ENCODE results near the gene GALNTL6.

The GALNTL6 gene

DNA sequence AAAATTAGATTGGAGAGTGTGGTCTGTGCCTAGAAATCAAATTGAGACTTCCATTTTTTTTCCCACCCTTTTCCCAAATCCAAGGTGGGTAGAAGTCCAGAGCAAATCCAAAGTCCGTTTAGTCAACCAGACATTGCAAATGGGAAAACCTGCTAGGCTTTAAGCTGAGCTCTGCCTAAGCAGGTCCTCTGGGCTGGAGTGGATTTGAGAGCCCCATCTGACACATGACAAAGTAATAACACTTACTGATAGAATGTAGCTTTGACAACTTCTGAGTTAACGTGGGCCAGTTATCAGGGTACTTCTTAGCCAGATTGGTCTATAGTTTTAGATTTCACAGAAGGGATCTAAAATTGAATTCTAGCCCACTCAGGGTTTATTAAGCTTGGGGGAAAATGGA, 242.3 kb downstream of the GALNTL6 start:
- H3K9me3 ChIP-seq (ENCODE audit: insufficient read depth, low read length), result no peaks in the 10 kb centered on the region
- no peak for DNase-seq (ENCODE audit: low read depth, low spot score)
- no peak overlapping the region for H3K9ac ChIP-seq (ENCODE audit: insufficient read length, low read depth)
- no peak overlapping the region for H3K4me3 ChIP-seq (ENCODE audit: insufficient read length, low read depth)
- no peaks in the 10 kb centered on the region for H3K36me3 ChIP-seq (ENCODE audit: insufficient read depth, insufficient read length, low read length)
- TF ChIP-seq SUZ12 (IDR thresholded peaks at IDR 0.05; ENCODE audit: extremely low read depth, insufficient read depth, insufficient read length) (no peak), ZNF274 (IDR thresholded peaks at IDR 0.05; ENCODE audit: low read depth, low read length) (no peak), YY1 (IDR thresholded peaks at IDR 0.05; ENCODE audit: insufficient read depth, insufficient read length) (no peak)
- H3K27me3 ChIP-seq (ENCODE audit: insufficient read depth, insufficient read length), result no peaks in the 10 kb centered on the region
- no peaks in the 10 kb centered on the region for H3K4me1 ChIP-seq (ENCODE audit: insufficient read depth, insufficient read length)

DNA sequence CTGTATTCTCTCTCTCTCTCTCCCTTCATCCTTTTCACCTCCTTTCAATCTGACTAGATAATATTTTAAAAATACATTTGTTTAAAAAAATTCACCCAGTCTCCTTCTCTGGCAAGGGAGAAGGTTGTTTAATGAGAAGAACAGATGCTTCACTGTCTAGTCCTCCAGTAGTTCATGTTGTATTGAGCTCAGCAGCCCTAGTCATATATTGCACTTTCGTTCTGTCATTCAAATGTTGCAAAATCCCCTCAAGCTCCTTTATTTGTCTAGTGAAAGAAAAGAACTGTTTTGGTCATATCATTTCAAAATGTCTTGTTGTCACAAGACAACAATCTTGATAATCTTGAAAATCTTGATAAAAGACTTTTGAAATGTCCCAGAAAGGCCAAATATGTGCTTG, 248.0 kb downstream of the GALNTL6 start:
- H3K9ac ChIP-seq (ENCODE audit: insufficient read length, low read depth), result no peak overlapping the region
- no peaks in the 10 kb centered on the region for H3K4me1 ChIP-seq (ENCODE audit: insufficient read depth, insufficient read length)
- no peaks in the 10 kb centered on the region for H3K36me3 ChIP-seq (ENCODE audit: insufficient read depth, insufficient read length, low read length)
- no peaks in the 10 kb centered on the region for H3K27me3 ChIP-seq (ENCODE audit: insufficient read depth, insufficient read length)
- no peak for TF ChIP-seq YY1 (IDR thresholded peaks at IDR 0.05; ENCODE audit: insufficient read depth, insufficient read length)
- no peak for TF ChIP-seq SUZ12 (IDR thresholded peaks at IDR 0.05; ENCODE audit: extremely low read depth, insufficient read depth, insufficient read length)
- TF ChIP-seq ZNF274 (IDR thresholded peaks at IDR 0.05; ENCODE audit: low read depth, low read length), result no peak
- H3K4me3 ChIP-seq (ENCODE audit: insufficient read length, low read depth), result no peak overlapping the region
- no peaks in the 10 kb centered on the region for H3K9me3 ChIP-seq (ENCODE audit: insufficient read depth, low read length)
- DNase-seq (ENCODE audit: low read depth, low spot score), result no peak

DNA sequence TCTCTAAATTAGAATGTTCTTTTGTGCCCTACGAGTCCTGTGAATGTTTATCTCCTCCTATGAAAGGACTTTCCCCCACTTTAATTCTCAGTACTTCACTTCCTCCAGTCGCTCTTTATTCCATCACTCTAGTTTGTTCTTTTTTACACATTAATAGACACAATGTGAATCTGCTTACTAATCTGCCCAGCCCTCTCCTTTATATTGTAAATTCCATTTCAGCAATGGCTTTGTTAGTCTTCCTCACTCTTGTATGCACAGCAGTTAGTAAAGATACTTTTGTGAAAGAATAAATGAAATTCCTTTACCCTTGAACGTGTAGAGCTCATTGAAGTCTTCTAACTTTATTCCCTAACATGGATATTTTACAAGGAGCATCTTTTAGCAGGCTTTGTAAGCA, 255.3 kb downstream of the GALNTL6 start:
- DNase-seq (ENCODE audit: low read depth, low spot score), result no peak
- TF ChIP-seq ZNF274 (IDR thresholded peaks at IDR 0.05; ENCODE audit: low read depth, low read length) (no peak), YY1 (IDR thresholded peaks at IDR 0.05; ENCODE audit: insufficient read depth, insufficient read length) (no peak), SUZ12 (IDR thresholded peaks at IDR 0.05; ENCODE audit: extremely low read depth, insufficient read depth, insufficient read length) (no peak)
- Histone ChIP-seq H3K9me3 (ENCODE audit: insufficient read depth, low read length) (no peaks in the 10 kb centered on the region), H3K9ac (ENCODE audit: insufficient read length, low read depth) (no peak overlapping the region), H3K27me3 (ENCODE audit: insufficient read depth, insufficient read length) (no peaks in the 10 kb centered on the region), H3K4me1 (ENCODE audit: insufficient read depth, insufficient read length) (no peaks in the 10 kb centered on the region), H3K4me3 (ENCODE audit: insufficient read length, low read depth) (no peak overlapping the region), H3K36me3 (ENCODE audit: insufficient read depth, insufficient read length, low read length) (no peaks in the 10 kb centered on the region)

DNA sequence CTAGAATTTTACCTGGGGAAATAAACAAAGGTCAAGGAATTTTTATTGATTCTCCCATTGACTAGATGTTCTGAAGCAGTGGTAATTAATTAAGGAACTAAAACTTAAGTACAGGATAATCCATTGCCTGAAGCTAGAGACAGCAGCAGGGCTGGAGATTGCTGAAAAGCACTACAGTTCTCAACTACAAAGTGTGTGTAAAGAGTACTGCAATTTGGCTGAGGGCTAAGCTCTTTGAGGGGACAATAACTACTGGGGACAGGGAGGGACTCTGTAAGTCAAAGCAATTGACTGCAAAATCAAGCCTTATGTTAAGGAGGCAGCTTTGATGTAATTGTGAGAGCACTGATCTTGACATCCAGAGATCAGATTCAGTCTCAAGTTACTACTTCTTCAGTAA, 260.4 kb downstream of the GALNTL6 start:
- H3K36me3 ChIP-seq (ENCODE audit: insufficient read depth, insufficient read length, low read length), result no peaks in the 10 kb centered on the region
- H3K9ac ChIP-seq (ENCODE audit: insufficient read length, low read depth), result no peak overlapping the region
- no peak overlapping the region for H3K4me3 ChIP-seq (ENCODE audit: insufficient read length, low read depth)
- H3K4me1 ChIP-seq (ENCODE audit: insufficient read depth, insufficient read length), result no peaks in the 10 kb centered on the region
- H3K9me3 ChIP-seq (ENCODE audit: insufficient read depth, low read length), result peaks cover 7% of the 10 kb centered on the region; the same call in 1 of the 2 replicates
- no peaks in the 10 kb centered on the region for H3K27me3 ChIP-seq (ENCODE audit: insufficient read depth, insufficient read length)
- TF ChIP-seq YY1 (IDR thresholded peaks at IDR 0.05; ENCODE audit: insufficient read depth, insufficient read length) (no peak), SUZ12 (IDR thresholded peaks at IDR 0.05; ENCODE audit: extremely low read depth, insufficient read depth, insufficient read length) (no peak), ZNF274 (IDR thresholded peaks at IDR 0.05; ENCODE audit: low read depth, low read length) (no peak)
- no peak for DNase-seq (ENCODE audit: low read depth, low spot score)

DNA sequence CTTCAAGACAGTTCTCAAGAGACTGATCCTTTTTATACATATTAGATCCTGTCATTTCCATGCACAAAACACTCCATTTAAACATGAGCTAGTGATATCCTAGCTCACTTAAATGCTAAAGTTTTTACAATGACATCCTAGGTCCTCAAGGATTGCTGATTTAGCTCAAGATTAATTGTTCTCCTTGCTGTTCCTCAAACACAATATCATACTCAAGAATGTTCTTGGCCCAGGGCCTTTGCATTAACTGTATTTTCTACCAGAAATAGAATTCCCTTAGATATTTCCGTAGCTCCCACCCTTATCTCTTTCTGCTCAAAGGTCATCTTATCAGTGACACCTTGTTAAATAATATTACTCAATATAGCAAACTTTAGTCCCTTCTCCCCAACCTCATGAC, 270.1 kb downstream of the GALNTL6 start:
- Histone ChIP-seq H3K36me3 (ENCODE audit: insufficient read depth, insufficient read length, low read length) (no peaks in the 10 kb centered on the region), H3K4me3 (ENCODE audit: insufficient read length, low read depth) (no peak overlapping the region), H3K9me3 (ENCODE audit: insufficient read depth, low read length) (peaks cover 2% of the 10 kb centered on the region; the same call in 1 of the 2 replicates), H3K27me3 (ENCODE audit: insufficient read depth, insufficient read length) (no peaks in the 10 kb centered on the region), H3K4me1 (ENCODE audit: insufficient read depth, insufficient read length) (no peaks in the 10 kb centered on the region), H3K9ac (ENCODE audit: insufficient read length, low read depth) (no peak overlapping the region)
- DNase-seq (ENCODE audit: low read depth, low spot score), result no peak
- no peak for TF ChIP-seq ZNF274 (IDR thresholded peaks at IDR 0.05; ENCODE audit: low read depth, low read length)
- no peak for TF ChIP-seq YY1 (IDR thresholded peaks at IDR 0.05; ENCODE audit: insufficient read depth, insufficient read length)
- no peak for TF ChIP-seq SUZ12 (IDR thresholded peaks at IDR 0.05; ENCODE audit: extremely low read depth, insufficient read depth, insufficient read length)

DNA sequence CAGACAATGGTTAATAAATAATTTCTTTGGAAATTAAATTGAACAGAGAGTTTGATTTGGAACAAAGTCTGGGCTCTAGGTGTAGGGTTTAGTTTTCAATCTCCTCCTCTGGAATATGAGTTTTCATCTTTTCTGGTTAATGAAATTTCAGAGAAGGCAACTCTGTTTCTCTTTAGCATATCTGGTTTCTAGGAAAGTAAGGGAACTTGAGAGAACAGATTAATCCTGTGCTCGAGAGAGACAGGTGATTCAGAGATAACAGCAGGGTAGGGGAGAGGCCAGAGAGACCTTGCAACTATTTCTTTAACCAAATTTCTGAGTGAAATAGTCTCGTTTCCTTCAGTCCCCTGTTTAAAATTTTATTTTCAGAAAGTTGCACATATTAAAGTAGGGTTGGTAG, 275.4 kb downstream of the GALNTL6 start:
- DNase-seq (ENCODE audit: low read depth, low spot score), result no peak
- Histone ChIP-seq H3K9me3 (ENCODE audit: insufficient read depth, low read length) (no peaks in the 10 kb centered on the region), H3K27me3 (ENCODE audit: insufficient read depth, insufficient read length) (no peaks in the 10 kb centered on the region), H3K4me3 (ENCODE audit: insufficient read length, low read depth) (no peak overlapping the region), H3K36me3 (ENCODE audit: insufficient read depth, insufficient read length, low read length) (no peaks in the 10 kb centered on the region), H3K4me1 (ENCODE audit: insufficient read depth, insufficient read length) (no peaks in the 10 kb centered on the region), H3K9ac (ENCODE audit: insufficient read length, low read depth) (no peak overlapping the region)
- TF ChIP-seq YY1 (IDR thresholded peaks at IDR 0.05; ENCODE audit: insufficient read depth, insufficient read length) (no peak), SUZ12 (IDR thresholded peaks at IDR 0.05; ENCODE audit: extremely low read depth, insufficient read depth, insufficient read length) (no peak), ZNF274 (IDR thresholded peaks at IDR 0.05; ENCODE audit: low read depth, low read length) (no peak)

DNA sequence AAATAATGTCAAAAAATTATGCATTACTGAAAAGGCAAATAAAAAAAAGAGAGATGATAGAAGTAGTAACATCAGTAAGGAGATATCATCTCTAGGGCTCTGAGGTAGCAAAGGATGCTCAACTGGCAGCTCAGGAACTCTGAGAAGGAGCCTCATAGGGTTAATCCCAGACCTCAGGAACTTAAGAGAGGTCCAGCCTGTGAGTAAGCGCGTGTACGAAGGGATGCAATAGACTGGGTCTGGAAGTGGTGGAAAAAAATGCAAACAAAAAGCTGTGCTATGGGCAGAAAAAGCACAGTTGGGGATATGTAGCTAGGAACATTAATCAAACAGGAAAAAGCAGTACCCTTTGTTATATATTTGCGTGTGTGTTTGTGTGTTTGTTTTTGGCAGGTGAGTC, 282.0 kb downstream of the GALNTL6 start:
- no peak for DNase-seq (ENCODE audit: low read depth, low spot score)
- TF ChIP-seq YY1 (IDR thresholded peaks at IDR 0.05; ENCODE audit: insufficient read depth, insufficient read length) (no peak), SUZ12 (IDR thresholded peaks at IDR 0.05; ENCODE audit: extremely low read depth, insufficient read depth, insufficient read length) (no peak), ZNF274 (IDR thresholded peaks at IDR 0.05; ENCODE audit: low read depth, low read length) (no peak)
- no peak overlapping the region for H3K9ac ChIP-seq (ENCODE audit: insufficient read length, low read depth)
- no peak overlapping the region for H3K4me3 ChIP-seq (ENCODE audit: insufficient read length, low read depth)
- no peaks in the 10 kb centered on the region for H3K9me3 ChIP-seq (ENCODE audit: insufficient read depth, low read length)
- H3K36me3 ChIP-seq (ENCODE audit: insufficient read depth, insufficient read length, low read length), result no peaks in the 10 kb centered on the region
- no peaks in the 10 kb centered on the region for H3K27me3 ChIP-seq (ENCODE audit: insufficient read depth, insufficient read length)
- no peaks in the 10 kb centered on the region for H3K4me1 ChIP-seq (ENCODE audit: insufficient read depth, insufficient read length)

DNA sequence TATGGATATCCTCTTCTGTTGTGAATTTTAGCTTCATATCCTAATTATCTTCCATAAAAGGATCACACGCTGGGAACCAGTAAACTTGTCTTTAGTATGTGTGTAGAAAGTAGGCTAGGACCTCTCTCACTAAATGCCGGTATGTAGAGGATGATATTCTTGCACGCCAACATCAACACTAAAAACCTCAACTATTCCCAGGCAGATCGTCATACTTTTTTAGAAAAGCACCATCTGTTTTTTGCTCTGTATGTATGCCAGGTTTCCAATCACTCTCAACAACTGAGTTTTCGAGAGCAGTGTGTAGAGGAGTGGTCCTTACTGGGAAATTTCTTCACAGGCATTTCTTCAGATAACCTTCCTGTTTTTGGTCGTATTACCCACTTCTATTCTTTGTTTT, 283.6 kb downstream of the GALNTL6 start:
- no peak for DNase-seq (ENCODE audit: low read depth, low spot score)
- Histone ChIP-seq H3K9me3 (ENCODE audit: insufficient read depth, low read length) (no peaks in the 10 kb centered on the region), H3K36me3 (ENCODE audit: insufficient read depth, insufficient read length, low read length) (no peaks in the 10 kb centered on the region), H3K4me3 (ENCODE audit: insufficient read length, low read depth) (no peak overlapping the region), H3K9ac (ENCODE audit: insufficient read length, low read depth) (no peak overlapping the region), H3K27me3 (ENCODE audit: insufficient read depth, insufficient read length) (no peaks in the 10 kb centered on the region), H3K4me1 (ENCODE audit: insufficient read depth, insufficient read length) (no peaks in the 10 kb centered on the region)
- TF ChIP-seq SUZ12 (IDR thresholded peaks at IDR 0.05; ENCODE audit: extremely low read depth, insufficient read depth, insufficient read length), result no peak
- TF ChIP-seq ZNF274 (IDR thresholded peaks at IDR 0.05; ENCODE audit: low read depth, low read length), result no peak
- no peak for TF ChIP-seq YY1 (IDR thresholded peaks at IDR 0.05; ENCODE audit: insufficient read depth, insufficient read length)
